AG10803 (cell line): ENCODE results near the gene PGM1.
A peak's percentile ranks its signal among the peaks of the same experiment; 100 is the strongest.

ENCODE experiments used
- DNase-seq: peaks from one replicate; pipeline ENCODE4 v3.0.0; 2010; ENCODE audit warnings: low read depth
- H3K4me3 ChIP-seq: 2 replicates; pipeline ENCODE4 v1.5.1; 2011; ENCODE audit warnings: mild to moderate bottlenecking, low read length, control low read depth
- TF ChIP-seq, protein P1 (sequence below): conservative IDR thresholded peaks from 2 replicates; pipeline ENCODE4 v1.5.1; 2011; ENCODE audit warnings: mild to moderate bottlenecking, low read length, control low read depth, inconsistent platforms

PGM1 gene

DNA sequence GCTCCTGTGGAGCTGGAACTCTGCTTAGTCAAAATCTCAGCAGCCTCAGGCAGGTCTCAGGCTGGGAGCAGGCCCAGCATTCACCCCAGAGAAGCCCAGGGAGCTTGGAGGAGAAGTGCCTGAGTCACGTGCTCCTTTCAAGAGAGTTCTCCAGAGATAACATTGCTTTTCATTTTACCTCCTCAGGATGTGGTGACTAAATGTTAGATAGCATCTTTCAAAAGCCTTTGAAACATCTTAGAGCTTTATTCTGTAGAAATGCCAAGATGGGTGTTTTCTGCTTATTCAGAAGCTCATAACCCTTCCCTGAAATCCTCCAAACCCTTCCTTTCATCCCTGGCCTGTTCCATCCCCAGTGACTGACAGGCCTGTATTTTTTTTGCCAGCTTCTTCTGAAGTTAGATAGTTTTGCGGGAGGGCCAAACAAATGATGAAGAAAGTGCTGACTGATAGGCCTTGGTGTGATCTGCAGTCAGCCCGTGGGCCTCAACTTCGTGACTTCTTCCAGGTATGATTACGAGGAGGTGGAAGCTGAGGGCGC lies 58.0 kb downstream of the PGM1 start:
- no peak overlapping the region for H3K4me3 ChIP-seq
- TF ChIP-seq, protein P1, sequence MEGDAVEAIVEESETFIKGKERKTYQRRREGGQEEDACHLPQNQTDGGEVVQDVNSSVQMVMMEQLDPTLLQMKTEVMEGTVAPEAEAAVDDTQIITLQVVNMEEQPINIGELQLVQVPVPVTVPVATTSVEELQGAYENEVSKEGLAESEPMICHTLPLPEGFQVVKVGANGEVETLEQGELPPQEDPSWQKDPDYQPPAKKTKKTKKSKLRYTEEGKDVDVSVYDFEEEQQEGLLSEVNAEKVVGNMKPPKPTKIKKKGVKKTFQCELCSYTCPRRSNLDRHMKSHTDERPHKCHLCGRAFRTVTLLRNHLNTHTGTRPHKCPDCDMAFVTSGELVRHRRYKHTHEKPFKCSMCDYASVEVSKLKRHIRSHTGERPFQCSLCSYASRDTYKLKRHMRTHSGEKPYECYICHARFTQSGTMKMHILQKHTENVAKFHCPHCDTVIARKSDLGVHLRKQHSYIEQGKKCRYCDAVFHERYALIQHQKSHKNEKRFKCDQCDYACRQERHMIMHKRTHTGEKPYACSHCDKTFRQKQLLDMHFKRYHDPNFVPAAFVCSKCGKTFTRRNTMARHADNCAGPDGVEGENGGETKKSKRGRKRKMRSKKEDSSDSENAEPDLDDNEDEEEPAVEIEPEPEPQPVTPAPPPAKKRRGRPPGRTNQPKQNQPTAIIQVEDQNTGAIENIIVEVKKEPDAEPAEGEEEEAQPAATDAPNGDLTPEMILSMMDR = no peak
- DNase-seq = no peak

DNA sequence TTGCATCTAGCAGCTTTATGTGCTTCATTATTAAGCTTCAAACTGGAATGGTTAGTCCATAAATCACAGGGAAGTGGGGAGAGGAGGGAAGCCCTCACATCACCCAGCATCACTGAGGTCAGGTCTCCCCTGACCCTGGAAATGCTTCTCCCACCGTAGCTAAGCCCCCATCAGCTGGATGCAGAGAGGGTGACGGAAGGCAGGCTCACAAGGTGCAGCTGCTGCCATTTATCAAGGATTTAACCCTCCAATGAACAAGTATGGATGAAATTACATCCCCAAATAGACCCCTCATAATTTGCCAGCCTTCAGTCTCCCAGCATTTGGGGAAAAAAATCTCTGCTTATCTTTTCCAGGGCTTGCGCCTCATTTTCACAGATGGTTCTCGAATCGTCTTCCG lies 60.8 kb downstream of the PGM1 start:
- TF ChIP-seq, protein P1 = no peak
- H3K4me3 ChIP-seq = no peak overlapping the region
- no peak for DNase-seq

DNA sequence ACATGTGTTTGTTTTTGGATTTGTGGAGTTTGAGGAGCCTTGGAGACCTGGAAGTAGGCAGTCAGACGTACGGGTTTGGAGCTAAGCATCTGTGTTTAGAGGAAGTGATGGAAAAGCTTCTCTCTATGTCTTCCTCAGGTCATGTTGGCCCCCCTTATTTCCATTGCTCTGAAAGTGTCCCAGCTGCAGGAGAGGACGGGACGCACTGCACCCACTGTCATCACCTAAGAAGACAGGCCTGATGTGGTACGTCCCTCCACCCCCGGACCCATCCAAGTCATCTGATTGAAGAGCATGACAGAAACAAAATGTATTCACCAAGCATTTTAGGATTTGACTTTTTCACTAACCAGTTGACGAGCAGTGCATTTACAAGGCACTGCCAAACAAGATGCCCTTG lies 66.2 kb downstream of the PGM1 start:
- TF ChIP-seq, protein P1 = no peak
- no peak for DNase-seq
- no peak overlapping the region for H3K4me3 ChIP-seq

DNA sequence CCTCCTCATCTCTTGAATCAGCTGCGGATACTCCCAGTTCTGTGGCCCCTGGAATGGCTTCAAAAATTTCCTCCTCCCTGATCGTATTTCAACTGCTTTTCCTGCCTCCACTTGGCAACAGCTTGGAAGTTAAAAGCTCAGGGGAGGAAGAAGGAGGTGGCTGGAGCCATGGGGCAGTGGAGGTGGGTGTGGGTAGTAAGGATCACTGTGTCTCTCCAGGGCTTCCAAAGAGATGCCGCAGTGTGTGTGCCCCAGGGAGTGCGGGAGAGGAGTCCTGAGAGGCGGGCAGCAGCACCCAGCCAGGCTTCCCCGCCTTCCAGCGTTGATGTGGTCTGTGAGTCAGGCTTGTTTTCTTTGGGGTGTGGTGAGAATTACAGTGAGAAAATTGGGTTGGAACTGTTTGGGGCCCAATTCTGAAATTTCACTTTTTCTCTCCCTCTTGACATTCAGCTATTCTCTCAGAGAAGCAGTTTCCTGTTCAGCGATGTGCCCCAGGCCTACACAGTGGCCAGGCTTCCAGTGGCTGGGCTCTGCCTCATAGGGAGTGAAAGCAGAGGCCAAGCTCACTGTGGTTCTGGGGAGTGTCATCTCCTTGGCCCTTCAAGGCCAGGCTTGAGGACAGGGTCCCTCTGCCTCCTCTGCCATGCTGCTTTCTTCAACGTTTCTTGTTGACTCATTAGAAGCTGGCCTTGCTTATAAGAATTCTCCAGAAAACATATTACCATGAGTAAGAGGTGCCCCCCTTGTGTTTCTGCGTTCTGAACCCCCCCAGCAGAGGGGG lies 69.0 kb downstream of the PGM1 start:
- H3K4me3 ChIP-seq = peak overlapping the region; percentile 18; the same call in 1 of the 2 replicates
- TF ChIP-seq, protein P1 = no peak

DNA sequence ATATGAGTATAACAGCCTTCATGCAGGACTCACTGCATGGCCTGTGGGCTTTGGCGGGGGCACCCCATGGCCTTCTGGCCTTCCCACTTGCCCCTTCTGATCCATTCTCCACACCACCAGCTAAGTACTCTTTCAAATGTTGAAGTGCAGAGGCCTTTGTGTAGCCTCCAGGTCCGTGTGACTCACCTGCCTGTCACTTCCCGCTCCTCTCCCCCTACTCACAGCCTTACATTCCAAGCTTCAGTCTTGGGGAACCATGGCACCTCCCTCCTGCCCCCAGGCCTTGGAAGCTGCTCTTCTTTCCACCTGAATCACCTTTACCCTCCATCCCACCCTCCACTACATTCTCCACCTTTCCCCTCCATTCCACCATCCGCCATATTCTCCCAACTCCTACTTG lies 69.6 kb downstream of the PGM1 start:
- H3K4me3 ChIP-seq = no peak overlapping the region
- no peak for DNase-seq
- TF ChIP-seq, protein P1 = no peak

More for the DNA sequence above, 69.0 kb downstream of the PGM1 start:
- peak; percentile 82 for DNase-seq

DNA sequence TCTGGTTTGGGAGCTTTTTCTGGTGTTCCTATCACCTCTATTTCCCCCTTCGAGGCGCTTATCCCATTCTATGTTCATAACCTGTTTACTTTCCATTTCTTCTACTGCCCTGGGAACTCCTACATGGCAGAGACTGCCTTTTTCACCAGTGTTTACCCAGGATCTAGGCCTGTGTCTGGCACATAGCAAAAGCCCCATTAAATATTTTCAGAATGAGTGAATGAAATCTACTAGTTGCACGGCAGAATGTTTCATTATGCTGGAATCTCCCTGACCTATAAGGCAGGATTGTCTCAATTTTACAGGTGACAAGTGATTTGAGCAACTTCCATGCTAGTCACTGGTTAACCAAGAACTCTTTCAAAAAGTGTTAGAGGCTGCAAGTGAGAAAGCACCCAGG lies 70.1 kb downstream of the PGM1 start:
- DNase-seq = peak; percentile 59
- H3K4me3 ChIP-seq = no peak overlapping the region
- TF ChIP-seq, protein P1 = no peak

DNA sequence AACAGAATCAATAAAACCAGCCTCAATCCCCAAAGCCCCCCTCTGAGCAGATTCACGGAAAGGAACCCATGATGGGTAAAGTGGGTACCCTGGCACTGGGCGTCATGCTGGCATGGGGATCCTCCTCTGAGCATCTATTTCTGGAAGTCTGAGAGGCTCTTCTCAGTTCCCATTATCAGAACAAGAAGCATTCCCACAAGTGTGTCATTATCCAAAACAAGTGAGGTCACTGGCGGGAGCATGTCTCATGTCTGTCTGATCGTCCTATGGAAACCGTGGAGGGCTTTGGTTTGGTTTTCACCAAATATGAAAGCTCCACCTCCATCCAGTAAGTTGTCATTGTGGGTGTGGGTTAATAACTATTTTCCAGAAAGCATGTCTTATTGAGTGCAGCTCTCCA lies 70.7 kb downstream of the PGM1 start:
- TF ChIP-seq, protein P1 = no peak
- H3K4me3 ChIP-seq = no peak overlapping the region
- DNase-seq = no peak
